ENCODE measurements around the gene MRS2. TPM values are rescaled to one million over a fixed set of nuclear protein-coding genes. Genes with fewer than 3 reads are reported as not detected.

Gene MRS2
- total RNA-seq, 1 experiment from 2014 or later, result 26.0 TPM

- Histone ChIP-seq H3K27ac (ENCODE audit: low read length) (no peak overlapping the region), H3K27me3 (ENCODE audit: control insufficient read depth, insufficient read depth, low read length) (no peaks in the 10 kb centered on the region), H3K36me3 (ENCODE audit: control insufficient read depth, insufficient read depth, low read length) (peaks cover 2% of the 10 kb centered on the region; the same call in 1 of the 2 replicates), H3K4me3 (ENCODE audit: low read depth in 2 of 2, low read length in 2 of 2) (no peak overlapping the region), H3K4me1 (ENCODE audit: control insufficient read depth, insufficient read depth, low read length) (no peaks in the 10 kb centered on the region), H3K9me3 (ENCODE audit: control insufficient read depth, insufficient read depth, low read depth, low read length) (no peaks in the 10 kb centered on the region)
- in situ Hi-C loops (cut with HindIII; ENCODE audit: low pct_unique_long_range_greater_than_20kb, low sequenced_read_pairs), result no loop called here
- intact Hi-C loops (cut with micrococcal nuclease; ENCODE audit: unreplicated experiment), result loop anchor here (5.0 kb wide), 2 partner anchors 91 to 266 kb away; no protein-coding TSS in a partner anchor
- DNase-seq (ENCODE audit: low read depth, low spot score), result peak; percentile 30
- ChIA-PET POLR2A (no interaction called here), CTCF (no interaction called here)
- BruUV-seq (replicated peaks), result no TSS peak
- ATAC-seq, result peak; percentile 89
- TF ChIP-seq POLR2AphosphoS5 (IDR thresholded peaks at IDR 0.05; ENCODE audit: low read depth, low read length) (no peak), CTCF (IDR thresholded peaks at IDR 0.05) (peak; percentile 79)
These were observed 28.3 kb downstream of the MRS2 start for GRCh38 chr6:24431045-24431451.

DNA sequence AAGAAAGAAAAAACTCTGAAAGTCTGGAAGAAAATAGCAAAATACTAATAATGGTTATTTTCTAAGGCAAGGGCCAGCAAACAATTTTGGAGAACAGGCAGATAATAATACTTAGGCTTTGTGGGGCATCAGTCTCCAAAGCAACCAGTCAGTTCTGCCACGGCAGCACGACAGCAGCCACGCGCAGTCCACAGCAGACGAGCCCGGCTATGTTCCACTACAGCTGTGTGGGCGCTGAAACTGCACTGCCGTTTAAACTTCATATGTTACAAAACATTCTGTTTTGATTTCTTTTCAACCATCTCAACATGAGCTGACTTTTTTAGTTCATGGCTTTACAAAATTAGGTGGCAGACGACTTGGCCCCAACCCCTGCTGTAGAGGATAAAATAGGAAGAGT, 29.9 kb downstream of the MRS2 start:
- no peak overlapping the region for H3K4me3 ChIP-seq (ENCODE audit: low read depth in 2 of 2, low read length in 2 of 2)
- no peaks in the 10 kb centered on the region for H3K36me3 ChIP-seq (ENCODE audit: control insufficient read depth, insufficient read depth, low read length)
- TF ChIP-seq CTCF (IDR thresholded peaks at IDR 0.05) (no peak), SIN3A (IDR thresholded peaks at IDR 0.05; ENCODE audit: borderline replicate concordance, insufficient read depth, low read depth, low read length) (no peak), TCF7L2 (IDR thresholded peaks at IDR 0.05; ENCODE audit: low read depth, low read length) (no peak)
- CTCF ChIA-PET, result interaction anchor here (0.7 kb wide), 3 partner anchors 44 to 321 kb away, joined by 3 to 9 read pairs (median 4); partner anchors contain the start of genes ACOT13 and TDP2
- ATAC-seq (no peak), DNase-seq (ENCODE audit: low read depth, low spot score) (no peak)
- in situ Hi-C loops (cut with HindIII; ENCODE audit: low pct_unique_long_range_greater_than_20kb, low sequenced_read_pairs), result no loop called here
- no TSS peak for BruUV-seq (replicated peaks)
- no peaks in the 10 kb centered on the region for H3K4me1 ChIP-seq (ENCODE audit: control insufficient read depth, insufficient read depth, low read length)
- intact Hi-C loops (cut with micrococcal nuclease; ENCODE audit: unreplicated experiment), result loop anchor here (5.0 kb wide), 2 partner anchors 90 to 265 kb away; no protein-coding TSS in a partner anchor
- POLR2A ChIA-PET, result no interaction called here
- no peak overlapping the region for H3K27ac ChIP-seq (ENCODE audit: low read length)
- H3K9me3 ChIP-seq (ENCODE audit: control insufficient read depth, insufficient read depth, low read depth, low read length), result no peaks in the 10 kb centered on the region
- H3K27me3 ChIP-seq (ENCODE audit: control insufficient read depth, insufficient read depth, low read length), result no peaks in the 10 kb centered on the region

GRCh38 chr6:24436979-24437378, 34.2 kb downstream of the MRS2 start:
- intact Hi-C loops (cut with micrococcal nuclease; ENCODE audit: unreplicated experiment) (no loop called here), in situ Hi-C loops (cut with HindIII; ENCODE audit: low pct_unique_long_range_greater_than_20kb, low sequenced_read_pairs) (no loop called here)
- DNase-seq (ENCODE audit: low read depth, low spot score) (no peak), ATAC-seq (no peak)
- Histone ChIP-seq H3K36me3 (ENCODE audit: control insufficient read depth, insufficient read depth, low read length) (no peaks in the 10 kb centered on the region), H3K4me3 (ENCODE audit: low read depth in 2 of 2, low read length in 2 of 2) (no peak overlapping the region), H3K4me1 (ENCODE audit: control insufficient read depth, insufficient read depth, low read length) (no peaks in the 10 kb centered on the region), H3K27me3 (ENCODE audit: control insufficient read depth, insufficient read depth, low read length) (no peaks in the 10 kb centered on the region), H3K27ac (ENCODE audit: low read length) (no peak overlapping the region), H3K9me3 (ENCODE audit: control insufficient read depth, insufficient read depth, low read depth, low read length) (no peaks in the 10 kb centered on the region)
- ChIA-PET CTCF (no interaction called here), POLR2A (no interaction called here)
- TF ChIP-seq, protein P1, sequence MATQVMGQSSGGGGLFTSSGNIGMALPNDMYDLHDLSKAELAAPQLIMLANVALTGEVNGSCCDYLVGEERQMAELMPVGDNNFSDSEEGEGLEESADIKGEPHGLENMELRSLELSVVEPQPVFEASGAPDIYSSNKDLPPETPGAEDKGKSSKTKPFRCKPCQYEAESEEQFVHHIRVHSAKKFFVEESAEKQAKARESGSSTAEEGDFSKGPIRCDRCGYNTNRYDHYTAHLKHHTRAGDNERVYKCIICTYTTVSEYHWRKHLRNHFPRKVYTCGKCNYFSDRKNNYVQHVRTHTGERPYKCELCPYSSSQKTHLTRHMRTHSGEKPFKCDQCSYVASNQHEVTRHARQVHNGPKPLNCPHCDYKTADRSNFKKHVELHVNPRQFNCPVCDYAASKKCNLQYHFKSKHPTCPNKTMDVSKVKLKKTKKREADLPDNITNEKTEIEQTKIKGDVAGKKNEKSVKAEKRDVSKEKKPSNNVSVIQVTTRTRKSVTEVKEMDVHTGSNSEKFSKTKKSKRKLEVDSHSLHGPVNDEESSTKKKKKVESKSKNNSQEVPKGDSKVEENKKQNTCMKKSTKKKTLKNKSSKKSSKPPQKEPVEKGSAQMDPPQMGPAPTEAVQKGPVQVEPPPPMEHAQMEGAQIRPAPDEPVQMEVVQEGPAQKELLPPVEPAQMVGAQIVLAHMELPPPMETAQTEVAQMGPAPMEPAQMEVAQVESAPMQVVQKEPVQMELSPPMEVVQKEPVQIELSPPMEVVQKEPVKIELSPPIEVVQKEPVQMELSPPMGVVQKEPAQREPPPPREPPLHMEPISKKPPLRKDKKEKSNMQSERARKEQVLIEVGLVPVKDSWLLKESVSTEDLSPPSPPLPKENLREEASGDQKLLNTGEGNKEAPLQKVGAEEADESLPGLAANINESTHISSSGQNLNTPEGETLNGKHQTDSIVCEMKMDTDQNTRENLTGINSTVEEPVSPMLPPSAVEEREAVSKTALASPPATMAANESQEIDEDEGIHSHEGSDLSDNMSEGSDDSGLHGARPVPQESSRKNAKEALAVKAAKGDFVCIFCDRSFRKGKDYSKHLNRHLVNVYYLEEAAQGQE (IDR thresholded peaks at IDR 0.05; ENCODE audit: insufficient read depth in 1 of 2, low read depth in 2 of 2, low read length in 1 of 2), result no peak
- no peak for TF ChIP-seq CTCF (IDR thresholded peaks at IDR 0.05)
- no peak for TF ChIP-seq TCF7L2 (IDR thresholded peaks at IDR 0.05; ENCODE audit: low read depth, low read length)
- TF ChIP-seq SIN3A (IDR thresholded peaks at IDR 0.05; ENCODE audit: borderline replicate concordance, insufficient read depth, low read depth, low read length), result no peak
- TF ChIP-seq POLR2AphosphoS5 (IDR thresholded peaks at IDR 0.05; ENCODE audit: low read depth, low read length), result no peak
- BruUV-seq (replicated peaks), result no TSS peak
